Skeletal muscle satellite cell (primary cell): Measurements from ENCODE around the gene EXOC6B.

Experiments used
- H3K27me3 ChIP-seq: 2 replicates; pipeline ENCODE4 v1.7.0; 2013; ENCODE audit warnings: low read length; ENCODE audit not compliant: control insufficient read depth, insufficient read depth
- H3K36me3 ChIP-seq: 2 replicates; pipeline ENCODE4 v1.7.0; 2013; ENCODE audit warnings: mild to moderate bottlenecking, control low read depth, low read length; ENCODE audit not compliant: insufficient read depth
- H3K4me1 ChIP-seq: 2 replicates; pipeline ENCODE4 v1.7.0; 2013; ENCODE audit warnings: low read length; ENCODE audit not compliant: control insufficient read depth, insufficient read depth
- H3K4me2 ChIP-seq: 2 replicates; pipeline ENCODE4 v1.7.0; 2013; ENCODE audit warnings: mild to moderate bottlenecking, low read length
- H3K4me3 ChIP-seq: 2 replicates; pipeline ENCODE4 v1.7.0; 2013; ENCODE audit warnings: low read length
- H3K9ac ChIP-seq: 2 replicates; pipeline ENCODE4 v1.7.0; 2013; ENCODE audit warnings: mild to moderate bottlenecking, low read depth, low read length, moderate library complexity
- H3K9me3 ChIP-seq: replicated peaks from 2 replicates; pipeline ENCODE4 v1.7.0; 2013; ENCODE audit warnings: mild to moderate bottlenecking, control low read depth, low read length

The EXOC6B gene

DNA sequence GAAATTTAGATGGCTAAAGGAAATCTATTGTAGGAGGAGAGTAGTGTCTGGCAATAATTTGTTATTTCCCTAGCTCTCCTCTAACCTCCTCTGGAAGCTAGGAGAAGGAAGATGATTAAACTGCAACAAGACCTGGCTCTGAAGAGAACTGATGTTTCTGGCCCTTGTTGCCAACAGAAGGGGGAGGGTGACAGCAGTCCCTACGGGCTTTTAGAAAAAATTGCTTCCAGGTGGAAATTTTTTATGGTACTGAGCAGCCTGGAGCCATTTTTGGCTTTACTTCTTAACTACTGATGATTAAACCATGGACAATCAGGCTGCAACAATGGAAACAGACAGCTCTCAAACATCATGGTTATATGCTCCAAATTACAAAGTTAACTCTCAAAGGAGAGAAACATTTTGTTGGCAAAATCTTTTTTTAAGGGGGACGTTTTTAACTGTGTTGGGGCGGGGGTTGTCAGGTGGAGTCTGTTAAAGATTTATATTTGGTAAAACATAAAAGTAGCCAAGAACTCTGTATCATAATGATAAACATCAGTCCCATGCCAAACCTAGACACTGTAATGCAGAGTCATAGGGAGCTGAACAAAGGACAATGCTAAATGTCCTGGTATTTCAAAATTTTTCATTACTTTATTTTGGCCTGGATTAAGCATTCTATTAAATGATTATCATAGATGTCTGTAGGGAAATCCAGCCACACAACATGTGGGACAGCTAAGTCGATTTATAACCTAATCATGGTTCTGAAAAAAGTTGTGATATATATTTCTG lies 70.0 kb downstream of the EXOC6B start:
- Histone ChIP-seq H3K9me3 (no peaks in the 10 kb centered on the region), H3K36me3 (no peaks in the 10 kb centered on the region), H3K9ac (no peak overlapping the region), H3K4me1 (no peaks in the 10 kb centered on the region), H3K4me2 (no peak overlapping the region), H3K27me3 (no peaks in the 10 kb centered on the region), H3K4me3 (no peak overlapping the region)

DNA sequence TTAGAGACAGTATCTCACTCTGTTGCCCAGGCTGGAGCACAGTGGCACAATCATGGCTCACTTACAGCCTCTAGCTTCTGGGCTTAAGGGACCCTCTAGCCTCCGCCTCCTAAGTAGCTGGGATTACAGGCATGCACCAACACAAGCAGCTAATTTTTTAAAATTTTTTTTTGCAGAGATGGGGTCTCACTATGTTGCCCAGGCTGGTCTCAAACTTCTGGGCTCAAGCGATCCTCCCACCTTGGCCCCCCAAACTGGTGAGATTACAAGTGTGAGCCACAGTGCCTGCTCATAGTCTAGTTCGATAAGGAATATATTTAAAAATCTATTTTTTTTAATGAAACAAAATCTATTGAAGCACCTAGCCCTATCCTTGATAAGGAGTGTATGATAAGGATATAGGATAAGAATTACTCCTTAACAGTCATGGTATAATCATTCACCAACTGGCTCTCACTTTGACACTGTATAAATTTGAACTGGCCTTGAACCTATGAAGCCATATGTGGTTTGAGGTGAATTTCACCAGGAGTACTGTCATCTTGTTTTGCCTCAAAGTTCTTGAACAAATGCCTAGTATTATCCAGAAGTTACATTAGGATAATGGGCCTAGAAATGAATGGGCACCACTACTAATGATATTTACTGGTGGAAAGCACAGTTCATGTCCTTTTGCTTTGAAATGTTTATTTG lies 71.1 kb downstream of the EXOC6B start:
- H3K36me3 ChIP-seq, result no peaks in the 10 kb centered on the region
- no peaks in the 10 kb centered on the region for H3K4me1 ChIP-seq
- no peak overlapping the region for H3K9ac ChIP-seq
- no peaks in the 10 kb centered on the region for H3K9me3 ChIP-seq
- H3K4me3 ChIP-seq, result no peak overlapping the region
- H3K27me3 ChIP-seq, result no peaks in the 10 kb centered on the region
- H3K4me2 ChIP-seq, result no peak overlapping the region

DNA sequence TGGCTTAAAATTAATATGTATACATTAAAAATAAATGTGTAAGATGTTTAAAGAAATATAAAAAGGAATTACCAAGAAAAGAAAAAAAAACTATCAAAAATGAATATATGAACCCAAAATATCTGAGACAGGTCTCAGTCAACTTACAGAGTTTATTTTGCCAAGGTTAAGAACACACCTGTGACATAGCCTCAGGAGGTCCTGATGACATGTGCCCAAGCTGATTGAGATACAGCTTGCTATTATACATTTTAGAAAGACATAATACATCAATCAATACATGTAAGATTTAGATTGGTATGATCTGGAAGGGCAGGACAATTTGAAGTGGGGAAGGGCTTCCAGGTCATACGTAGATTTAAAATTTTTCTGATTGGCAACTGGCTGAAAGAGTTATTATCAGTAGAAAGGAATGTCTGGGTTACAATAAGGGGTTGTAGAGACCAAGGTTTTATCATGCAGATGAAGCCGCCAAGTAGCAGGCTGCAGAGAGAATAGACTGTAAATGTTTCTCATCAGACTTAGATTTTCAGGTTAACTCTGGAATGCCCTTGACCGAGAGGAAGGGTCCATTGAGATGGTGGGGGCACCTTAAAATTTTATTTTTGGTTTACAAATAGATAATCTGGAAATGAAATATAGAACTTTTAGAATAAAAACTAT lies 74.7 kb downstream of the EXOC6B start:
- H3K9me3 ChIP-seq, result no peaks in the 10 kb centered on the region
- no peak overlapping the region for H3K9ac ChIP-seq
- no peak overlapping the region for H3K4me3 ChIP-seq
- H3K4me1 ChIP-seq, result no peaks in the 10 kb centered on the region
- H3K4me2 ChIP-seq, result no peak overlapping the region
- no peaks in the 10 kb centered on the region for H3K36me3 ChIP-seq
- H3K27me3 ChIP-seq, result no peaks in the 10 kb centered on the region

DNA sequence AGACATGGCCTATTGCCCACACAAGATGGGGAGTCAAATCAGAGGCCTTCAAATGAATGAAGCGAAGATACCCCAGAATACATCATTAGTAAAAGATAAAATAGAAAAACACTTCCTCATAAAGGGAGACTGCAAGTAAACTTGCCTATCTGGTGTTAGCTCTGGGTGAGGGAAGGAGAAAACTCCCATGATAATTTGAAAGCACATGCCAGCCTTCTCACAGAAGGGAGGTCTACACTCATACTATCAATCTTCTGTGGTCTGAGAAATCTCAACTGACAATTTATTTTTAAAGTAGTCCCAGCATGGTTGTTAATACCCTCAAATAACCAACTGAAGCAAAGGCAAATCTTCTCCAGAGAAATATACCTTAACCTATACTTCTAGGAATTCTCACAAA lies 75.4 kb downstream of the EXOC6B start:
- peaks cover 2% of the 10 kb centered on the region for H3K4me1 ChIP-seq
- no peak overlapping the region for H3K9ac ChIP-seq
- H3K27me3 ChIP-seq, result no peaks in the 10 kb centered on the region
- H3K9me3 ChIP-seq, result no peaks in the 10 kb centered on the region
- no peak overlapping the region for H3K4me2 ChIP-seq
- H3K4me3 ChIP-seq, result no peak overlapping the region
- no peaks in the 10 kb centered on the region for H3K36me3 ChIP-seq

DNA sequence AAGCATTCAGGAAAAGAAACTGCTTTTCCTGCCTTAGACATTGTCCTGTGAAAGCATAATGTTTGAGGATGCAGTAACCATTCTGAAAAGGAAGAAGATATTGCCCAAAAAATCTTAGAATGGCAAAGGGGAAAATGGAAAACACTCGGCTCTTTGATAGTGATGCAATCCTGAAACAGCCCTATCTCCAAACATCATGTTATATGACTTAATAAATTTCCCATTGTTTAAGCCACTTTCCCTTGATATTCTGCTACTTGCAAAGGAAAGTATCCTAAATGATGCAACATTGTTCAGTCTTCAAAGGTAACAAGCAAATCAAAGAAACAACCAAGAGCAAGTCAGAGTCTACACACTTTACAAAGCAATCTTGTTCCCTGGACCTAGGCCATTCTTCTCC lies 78.5 kb downstream of the EXOC6B start:
- Histone ChIP-seq H3K9me3 (no peaks in the 10 kb centered on the region), H3K4me1 (peaks cover 6% of the 10 kb centered on the region), H3K36me3 (no peaks in the 10 kb centered on the region), H3K9ac (no peak overlapping the region), H3K4me2 (no peak overlapping the region), H3K4me3 (no peak overlapping the region), H3K27me3 (no peaks in the 10 kb centered on the region)

DNA sequence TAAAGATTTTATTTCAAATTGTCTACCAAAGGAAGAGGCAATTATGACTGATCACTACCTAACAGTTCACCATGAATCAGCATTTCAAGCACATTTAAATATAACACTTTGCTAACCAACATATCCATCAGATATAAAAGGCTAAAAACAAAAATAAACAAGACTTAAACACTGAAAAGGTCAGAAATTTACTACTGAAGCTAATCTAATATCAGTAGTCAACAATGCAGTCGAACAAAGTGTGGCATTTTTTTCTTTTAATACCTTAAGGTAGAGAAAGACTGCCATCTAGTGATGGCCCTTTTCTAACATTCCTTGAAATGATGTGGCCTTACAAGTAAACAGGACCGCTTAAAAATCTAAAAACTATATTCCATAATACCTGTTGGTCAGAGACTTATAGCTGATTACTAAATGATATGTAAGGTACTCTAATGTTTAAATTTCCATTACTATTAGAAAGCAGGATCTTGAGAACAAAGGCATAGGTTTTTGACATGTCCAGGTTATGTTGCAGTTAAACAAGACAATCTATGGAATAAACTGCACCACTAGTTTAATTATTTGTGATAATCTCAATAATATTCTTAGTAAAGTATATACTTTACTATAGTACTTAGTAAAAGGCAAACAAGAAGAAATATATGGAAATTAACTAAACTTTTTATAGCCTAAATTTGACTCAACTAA lies 80.0 kb downstream of the EXOC6B start:
- peaks cover 6% of the 10 kb centered on the region for H3K4me1 ChIP-seq
- no peaks in the 10 kb centered on the region for H3K36me3 ChIP-seq
- H3K4me2 ChIP-seq, result no peak overlapping the region
- no peak overlapping the region for H3K9ac ChIP-seq
- no peaks in the 10 kb centered on the region for H3K27me3 ChIP-seq
- H3K4me3 ChIP-seq, result no peak overlapping the region
- no peaks in the 10 kb centered on the region for H3K9me3 ChIP-seq

DNA sequence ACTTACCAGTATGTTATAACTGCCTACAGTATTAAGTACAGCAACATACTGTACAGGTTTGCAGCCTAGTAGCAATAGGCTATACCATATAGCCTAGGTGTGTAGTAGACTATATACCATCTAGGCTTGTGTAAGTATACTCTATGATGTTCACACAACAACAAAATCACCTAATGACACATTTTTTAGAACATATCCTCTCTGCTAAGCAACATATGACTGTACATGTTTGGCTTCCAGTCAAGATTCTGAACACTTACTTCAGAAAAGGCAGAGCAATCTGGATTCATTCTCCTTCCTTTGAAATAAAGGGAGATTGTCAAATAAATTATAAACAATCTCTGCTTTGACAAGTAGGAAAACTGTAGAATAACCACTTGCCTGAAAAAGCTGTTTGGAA lies 81.8 kb downstream of the EXOC6B start:
- Histone ChIP-seq H3K36me3 (no peaks in the 10 kb centered on the region), H3K9ac (no peak overlapping the region), H3K9me3 (no peaks in the 10 kb centered on the region), H3K4me2 (no peak overlapping the region), H3K4me1 (peaks cover 6% of the 10 kb centered on the region), H3K27me3 (no peaks in the 10 kb centered on the region), H3K4me3 (no peak overlapping the region)

DNA sequence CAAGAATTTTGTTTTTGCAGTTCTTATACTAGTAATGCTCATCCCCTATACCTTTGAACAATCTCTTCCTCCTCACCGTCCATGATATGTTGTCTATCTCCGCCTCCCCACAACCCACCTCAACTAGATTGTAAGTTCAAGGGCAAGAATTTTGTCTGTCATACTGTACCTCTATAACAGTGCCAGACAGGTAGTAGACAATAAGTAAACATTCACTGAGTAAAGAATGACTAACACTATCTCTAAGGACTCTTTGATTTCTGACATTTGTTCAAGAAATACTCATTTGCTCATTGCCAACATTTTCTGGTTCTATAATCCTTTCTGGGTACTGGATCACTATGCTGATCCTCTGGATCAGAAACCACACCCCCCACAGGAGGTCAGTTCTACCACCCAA lies 82.4 kb downstream of the EXOC6B start:
- H3K4me2 ChIP-seq, result no peak overlapping the region
- no peaks in the 10 kb centered on the region for H3K9me3 ChIP-seq
- H3K4me1 ChIP-seq, result peaks cover 6% of the 10 kb centered on the region
- no peak overlapping the region for H3K4me3 ChIP-seq
- no peaks in the 10 kb centered on the region for H3K27me3 ChIP-seq
- no peak overlapping the region for H3K9ac ChIP-seq
- no peaks in the 10 kb centered on the region for H3K36me3 ChIP-seq

DNA sequence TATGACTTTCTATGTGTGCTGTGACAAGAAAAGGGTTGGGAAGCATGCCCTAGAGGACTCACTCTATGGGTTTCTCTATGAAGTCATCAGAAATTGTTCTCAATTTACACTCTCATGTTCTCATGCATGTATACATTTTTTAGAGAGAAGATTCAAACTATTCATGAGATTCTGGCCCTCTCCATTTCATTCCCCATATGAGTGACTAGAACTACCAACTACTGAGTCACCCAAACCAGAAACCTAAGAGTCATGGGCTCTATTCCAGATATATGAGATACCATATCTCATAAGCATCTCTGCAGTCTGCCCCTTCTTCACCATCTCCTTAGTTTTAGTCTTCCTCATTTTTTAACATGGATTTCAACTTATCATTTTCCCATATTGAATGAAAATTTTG lies 87.7 kb downstream of the EXOC6B start:
- H3K36me3 ChIP-seq, result no peaks in the 10 kb centered on the region
- no peaks in the 10 kb centered on the region for H3K27me3 ChIP-seq
- H3K9ac ChIP-seq, result no peak overlapping the region

DNA sequence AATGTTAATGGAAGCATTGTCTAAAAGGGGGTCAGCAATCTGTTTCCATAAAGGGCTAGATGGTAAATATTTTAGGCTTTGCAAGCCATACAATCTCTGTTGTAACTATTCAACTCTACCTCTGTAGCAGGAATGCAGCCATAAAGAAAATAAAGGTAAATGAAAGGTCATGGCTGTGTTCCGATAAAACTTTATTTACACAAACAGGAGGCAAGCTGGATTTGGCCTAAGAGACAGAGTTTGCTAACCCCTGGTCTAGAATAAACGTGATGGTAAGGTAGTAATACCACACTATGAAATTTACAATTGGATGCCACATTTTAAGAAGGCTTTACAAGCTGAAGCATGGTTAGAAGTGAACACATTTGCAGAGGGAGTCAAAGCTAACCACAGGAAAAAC lies 91.4 kb downstream of the EXOC6B start:
- no peaks in the 10 kb centered on the region for H3K9me3 ChIP-seq
- no peaks in the 10 kb centered on the region for H3K27me3 ChIP-seq
- no peak overlapping the region for H3K9ac ChIP-seq
- H3K36me3 ChIP-seq, result no peaks in the 10 kb centered on the region
- H3K4me1 ChIP-seq, result no peaks in the 10 kb centered on the region
- H3K4me2 ChIP-seq, result no peak overlapping the region
- H3K4me3 ChIP-seq, result no peak overlapping the region

More for the DNA sequence above, 87.7 kb downstream of the EXOC6B start:
- Histone ChIP-seq H3K9me3 (no peaks in the 10 kb centered on the region), H3K4me1 (no peaks in the 10 kb centered on the region), H3K4me2 (no peak overlapping the region), H3K4me3 (no peak overlapping the region)

DNA sequence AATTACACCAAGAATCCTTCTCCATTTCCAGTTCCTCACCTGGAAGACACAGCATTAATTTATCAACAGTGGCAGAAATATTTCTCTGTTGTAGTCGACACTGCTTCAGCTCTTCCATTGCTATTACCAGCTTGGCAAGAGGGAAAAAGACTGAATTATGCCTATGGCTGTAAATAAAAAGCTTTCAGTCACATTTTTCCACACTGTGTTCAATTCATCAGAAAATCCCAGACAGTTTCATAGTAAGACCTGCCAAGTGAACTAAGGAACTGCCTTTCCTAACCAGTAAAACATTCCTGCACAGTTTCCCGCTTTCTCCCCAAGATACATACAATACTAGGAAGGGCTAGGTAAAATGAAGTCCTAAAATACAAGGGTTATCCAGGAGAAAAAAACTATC lies 94.7 kb downstream of the EXOC6B start:
- Histone ChIP-seq H3K9ac (no peak overlapping the region), H3K4me1 (no peaks in the 10 kb centered on the region), H3K36me3 (no peaks in the 10 kb centered on the region), H3K9me3 (no peaks in the 10 kb centered on the region), H3K4me2 (no peak overlapping the region), H3K4me3 (no peak overlapping the region), H3K27me3 (no peaks in the 10 kb centered on the region)
